Ishikawa (cell line): ENCODE data around the gene SKAP1.

Source experiments
- CEBPB ChIP-seq: IDR thresholded peaks from 2 replicates; pipeline ENCODE4 v1.6.1; 2012
- CREB1 ChIP-seq: IDR thresholded peaks from 2 replicates; pipeline ENCODE4 v1.6.1; 2012; ENCODE audit warnings: low read depth
- EGR1 ChIP-seq: IDR thresholded peaks from 2 replicates; pipeline ENCODE4 v1.6.1; 2012
- EP300 ChIP-seq: IDR thresholded peaks from 2 replicates; pipeline ENCODE4 v1.6.1; 2012; ENCODE audit warnings: borderline replicate concordance
- FOXM1 ChIP-seq: IDR thresholded peaks from 2 replicates; pipeline ENCODE4 v1.6.1; 2012; ENCODE audit warnings: low read depth, borderline replicate concordance
- NFIC ChIP-seq: IDR thresholded peaks from 2 replicates; pipeline ENCODE4 v1.6.1; 2012
- RAD21 ChIP-seq: IDR thresholded peaks from 2 replicates; pipeline ENCODE4 v1.6.1; 2012; ENCODE audit warnings: low read depth
- TAF1 ChIP-seq: IDR thresholded peaks from 2 replicates; pipeline ENCODE4 v1.6.1; 2012; ENCODE audit warnings: low read depth, mild to moderate bottlenecking
- TCF12 ChIP-seq: IDR thresholded peaks from 2 replicates; pipeline ENCODE4 v1.6.1; 2012; ENCODE audit warnings: low read depth
- TEAD4 ChIP-seq: IDR thresholded peaks from 2 replicates; pipeline ENCODE4 v1.6.1; 2012
- YY1 ChIP-seq: IDR thresholded peaks from 2 replicates; pipeline ENCODE4 v1.6.1; 2012; ENCODE audit warnings: low read depth
- ZBTB7A ChIP-seq: IDR thresholded peaks from 2 replicates; pipeline ENCODE4 v1.6.1; 2012; ENCODE audit warnings: low read depth
- TF ChIP-seq, protein P1 (sequence below): IDR thresholded peaks from 2 replicates; pipeline ENCODE4 v1.6.1; 2012
- TF ChIP-seq, protein P2 (sequence below): IDR thresholded peaks from 2 replicates; pipeline ENCODE4 v1.6.1; 2012; ENCODE audit warnings: low read depth, mild to moderate bottlenecking
- TF ChIP-seq, protein P3 (sequence below): IDR thresholded peaks from 2 replicates; pipeline ENCODE4 v1.6.1; 2012

SKAP1 gene

DNA sequence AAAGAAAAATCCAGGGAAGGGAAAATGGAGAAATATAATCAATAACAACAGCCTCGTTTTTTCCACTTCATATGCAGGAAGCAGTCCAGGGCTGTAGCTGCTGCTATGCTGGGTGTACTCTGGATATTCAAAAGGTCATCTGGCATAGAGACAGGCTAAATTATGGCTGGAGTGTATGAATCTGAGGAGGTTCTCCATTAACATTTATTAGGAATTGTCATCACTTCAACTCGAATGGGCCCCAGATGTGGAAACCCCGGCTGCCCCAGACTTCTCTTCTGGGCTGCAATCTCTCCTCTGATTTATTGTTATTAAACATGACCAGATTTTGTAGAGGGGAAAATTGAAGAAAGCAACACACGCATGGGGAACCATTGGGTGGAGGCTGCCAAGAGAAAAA is 33.5 kb upstream of the SKAP1 start:
- TF ChIP-seq ZBTB7A (no peak), CEBPB (no peak), TEAD4 (no peak), FOXM1 (no peak), TCF12 (no peak), CREB1 (no peak), YY1 (no peak)
- TF ChIP-seq, protein P1, sequence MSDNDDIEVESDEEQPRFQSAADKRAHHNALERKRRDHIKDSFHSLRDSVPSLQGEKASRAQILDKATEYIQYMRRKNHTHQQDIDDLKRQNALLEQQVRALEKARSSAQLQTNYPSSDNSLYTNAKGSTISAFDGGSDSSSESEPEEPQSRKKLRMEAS = no peak
- TF ChIP-seq, protein P2, sequence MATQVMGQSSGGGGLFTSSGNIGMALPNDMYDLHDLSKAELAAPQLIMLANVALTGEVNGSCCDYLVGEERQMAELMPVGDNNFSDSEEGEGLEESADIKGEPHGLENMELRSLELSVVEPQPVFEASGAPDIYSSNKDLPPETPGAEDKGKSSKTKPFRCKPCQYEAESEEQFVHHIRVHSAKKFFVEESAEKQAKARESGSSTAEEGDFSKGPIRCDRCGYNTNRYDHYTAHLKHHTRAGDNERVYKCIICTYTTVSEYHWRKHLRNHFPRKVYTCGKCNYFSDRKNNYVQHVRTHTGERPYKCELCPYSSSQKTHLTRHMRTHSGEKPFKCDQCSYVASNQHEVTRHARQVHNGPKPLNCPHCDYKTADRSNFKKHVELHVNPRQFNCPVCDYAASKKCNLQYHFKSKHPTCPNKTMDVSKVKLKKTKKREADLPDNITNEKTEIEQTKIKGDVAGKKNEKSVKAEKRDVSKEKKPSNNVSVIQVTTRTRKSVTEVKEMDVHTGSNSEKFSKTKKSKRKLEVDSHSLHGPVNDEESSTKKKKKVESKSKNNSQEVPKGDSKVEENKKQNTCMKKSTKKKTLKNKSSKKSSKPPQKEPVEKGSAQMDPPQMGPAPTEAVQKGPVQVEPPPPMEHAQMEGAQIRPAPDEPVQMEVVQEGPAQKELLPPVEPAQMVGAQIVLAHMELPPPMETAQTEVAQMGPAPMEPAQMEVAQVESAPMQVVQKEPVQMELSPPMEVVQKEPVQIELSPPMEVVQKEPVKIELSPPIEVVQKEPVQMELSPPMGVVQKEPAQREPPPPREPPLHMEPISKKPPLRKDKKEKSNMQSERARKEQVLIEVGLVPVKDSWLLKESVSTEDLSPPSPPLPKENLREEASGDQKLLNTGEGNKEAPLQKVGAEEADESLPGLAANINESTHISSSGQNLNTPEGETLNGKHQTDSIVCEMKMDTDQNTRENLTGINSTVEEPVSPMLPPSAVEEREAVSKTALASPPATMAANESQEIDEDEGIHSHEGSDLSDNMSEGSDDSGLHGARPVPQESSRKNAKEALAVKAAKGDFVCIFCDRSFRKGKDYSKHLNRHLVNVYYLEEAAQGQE = no peak
- TF ChIP-seq, protein P3, sequence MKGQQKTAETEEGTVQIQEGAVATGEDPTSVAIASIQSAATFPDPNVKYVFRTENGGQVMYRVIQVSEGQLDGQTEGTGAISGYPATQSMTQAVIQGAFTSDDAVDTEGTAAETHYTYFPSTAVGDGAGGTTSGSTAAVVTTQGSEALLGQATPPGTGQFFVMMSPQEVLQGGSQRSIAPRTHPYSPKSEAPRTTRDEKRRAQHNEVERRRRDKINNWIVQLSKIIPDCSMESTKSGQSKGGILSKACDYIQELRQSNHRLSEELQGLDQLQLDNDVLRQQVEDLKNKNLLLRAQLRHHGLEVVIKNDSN = no peak

DNA sequence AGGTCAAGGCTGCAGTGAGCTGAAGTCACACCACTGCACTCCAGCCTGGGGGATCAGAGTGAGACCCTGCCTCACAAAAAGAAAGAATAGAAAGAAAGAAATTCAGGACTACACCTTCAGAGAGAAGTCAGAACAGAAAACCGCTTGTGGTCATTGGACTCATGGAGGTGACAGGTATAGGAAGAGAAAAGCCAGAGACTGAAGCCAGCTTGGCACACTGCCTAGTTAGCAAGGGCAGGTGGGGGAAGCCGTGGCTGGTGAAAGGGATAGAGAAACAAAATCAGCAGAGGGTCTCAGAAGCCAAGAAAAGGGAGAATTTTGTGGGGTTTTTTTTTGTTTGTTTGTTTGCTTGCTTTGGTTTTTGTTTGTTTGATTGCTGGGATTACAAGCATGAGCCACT is 32.9 kb upstream of the SKAP1 start:
- TF ChIP-seq TCF12 = no peak
- TF ChIP-seq, protein P2 = no peak
- TF ChIP-seq, protein P1 = no peak
- no peak for TF ChIP-seq ZBTB7A
- TF ChIP-seq RAD21 = no peak
- no peak for TF ChIP-seq EP300
- TF ChIP-seq CEBPB = no peak

DNA sequence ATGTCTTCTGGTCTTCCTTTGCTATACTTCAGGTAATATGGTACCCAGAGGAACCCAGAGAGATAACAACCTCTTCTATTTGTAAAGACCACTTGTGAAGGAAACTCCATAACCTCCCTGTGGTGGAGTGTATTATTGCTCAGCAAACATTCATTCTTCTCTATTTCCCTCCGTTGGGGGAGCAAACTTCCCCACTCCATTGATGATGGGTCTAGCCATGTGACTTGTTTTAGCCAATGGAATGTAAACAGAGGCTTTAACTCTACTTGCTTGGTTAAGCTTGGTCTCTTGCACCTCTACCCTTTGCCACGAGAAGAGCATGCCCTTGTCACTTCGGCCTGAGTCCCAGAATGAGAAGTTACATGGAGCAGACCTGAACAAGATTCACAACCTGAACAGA is 30.0 kb upstream of the SKAP1 start:
- TF ChIP-seq YY1 = no peak
- TF ChIP-seq CEBPB = no peak
- TF ChIP-seq TEAD4 = no peak
- TF ChIP-seq RAD21 = no peak
- no peak for TF ChIP-seq EP300
- TF ChIP-seq, protein P2 = no peak
- TF ChIP-seq ZBTB7A = no peak
- no peak for TF ChIP-seq CREB1
- TF ChIP-seq TCF12 = no peak
- TF ChIP-seq, protein P3 = no peak; the same call in 1 of the 2 replicates
- no peak for TF ChIP-seq EGR1
- TF ChIP-seq TAF1 = no peak
- TF ChIP-seq NFIC = no peak
- TF ChIP-seq, protein P1 = no peak
- TF ChIP-seq FOXM1 = no peak

DNA sequence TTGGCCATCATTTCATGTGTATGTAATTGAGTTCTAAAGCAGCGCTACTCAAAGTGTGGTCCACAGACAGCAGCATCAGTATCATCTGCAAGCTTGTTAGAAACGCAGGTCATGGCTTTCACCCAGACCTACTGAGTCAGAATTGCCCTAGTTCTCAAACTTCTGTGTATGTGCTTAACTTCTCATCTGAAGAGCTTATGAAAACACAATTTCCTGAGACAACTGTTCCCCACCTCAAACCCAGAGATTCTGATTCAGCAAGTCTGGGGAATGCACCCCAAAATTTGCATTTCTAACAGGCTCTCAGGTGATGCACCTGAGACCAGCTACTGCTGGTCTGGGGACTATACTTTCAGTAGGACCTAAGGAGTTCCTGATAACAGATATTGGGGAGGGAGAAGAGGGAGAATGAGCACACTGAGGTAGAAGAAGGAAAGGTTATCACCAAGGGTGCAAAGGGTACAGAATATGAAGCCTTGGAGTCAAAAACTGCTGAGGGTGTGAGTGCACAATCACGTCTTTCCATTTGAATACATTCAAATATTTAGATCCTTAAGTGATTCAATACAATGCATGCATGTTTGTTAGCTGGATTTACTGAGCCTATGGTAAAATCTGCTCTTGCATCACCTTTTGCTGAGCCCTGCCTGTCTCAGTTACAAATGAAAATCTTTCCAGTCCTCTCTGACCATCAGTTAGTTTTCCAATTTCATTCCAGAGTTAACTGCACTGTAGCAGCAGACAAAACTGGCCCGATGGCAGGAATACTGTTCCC is 29.2 kb upstream of the SKAP1 start:
- TF ChIP-seq CEBPB (no peak), EP300 (no peak), TAF1 (no peak), YY1 (no peak), CREB1 (no peak), ZBTB7A (no peak), RAD21 (no peak), TCF12 (no peak), TEAD4 (no peak), FOXM1 (no peak), EGR1 (no peak), NFIC (no peak)
- TF ChIP-seq, protein P3 = no peak
- TF ChIP-seq, protein P1 = no peak
- TF ChIP-seq, protein P2 = no peak
